Amniotic epithelial cell (primary cell): ENCODE data around the gene ENHO.

Source experiments
- DNase-seq: peaks from one replicate; pipeline ENCODE4 v3.0.0-alpha.2; 2010; ENCODE audit warnings: low read depth

ENHO gene

GRCh38 chr9:34524349-34524748 is 1.6 kb upstream of the ENHO start:
- DNase-seq = no peak

DNA sequence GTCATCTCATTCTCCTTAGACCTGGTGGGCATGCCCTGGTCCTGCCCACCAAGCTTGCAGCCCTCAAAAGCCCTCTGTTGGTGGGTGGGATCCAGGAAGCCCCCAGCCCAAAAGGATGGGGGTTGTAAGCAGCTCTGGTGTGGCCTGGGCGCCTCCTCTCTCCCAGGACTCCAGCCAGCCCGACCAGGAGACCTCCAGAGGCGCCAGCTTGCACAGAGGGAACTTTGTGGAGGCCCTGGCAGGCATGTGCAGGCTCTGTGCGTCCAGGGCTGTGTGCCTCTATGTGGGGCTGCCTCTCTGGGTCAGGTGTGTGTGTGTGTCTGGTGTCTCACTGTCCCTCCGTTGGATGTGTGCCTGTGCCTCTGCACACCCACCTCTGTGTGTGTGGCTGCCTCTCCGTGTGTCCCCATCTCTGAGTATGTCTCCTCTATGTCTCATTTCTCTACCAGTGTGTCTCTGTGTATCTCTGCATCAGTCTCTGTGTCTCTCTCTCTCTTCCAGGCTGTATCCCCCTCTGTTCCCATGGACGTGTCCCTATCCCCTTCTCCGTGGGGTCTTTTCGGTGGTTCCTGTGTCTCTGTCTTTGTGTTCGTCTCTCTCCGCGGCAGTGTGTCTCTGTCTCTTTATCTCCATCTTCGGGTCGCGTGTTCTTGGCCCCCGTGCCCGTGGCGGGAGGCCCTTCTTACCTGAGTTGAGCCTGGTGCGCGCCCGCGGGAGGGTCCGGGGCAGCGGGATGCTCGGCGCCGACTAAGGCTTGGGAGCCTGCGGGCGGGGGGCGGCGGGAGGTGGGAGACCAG is 501 bp downstream of the ENHO start:
- no peak for DNase-seq

- DNase-seq = no peak
These were observed 1.3 kb downstream of the ENHO start for GRCh38 chr9:34521406-34522045.

- no peak for DNase-seq
These were observed 2.0 kb downstream of the ENHO start for GRCh38 chr9:34520505-34521385.

DNA sequence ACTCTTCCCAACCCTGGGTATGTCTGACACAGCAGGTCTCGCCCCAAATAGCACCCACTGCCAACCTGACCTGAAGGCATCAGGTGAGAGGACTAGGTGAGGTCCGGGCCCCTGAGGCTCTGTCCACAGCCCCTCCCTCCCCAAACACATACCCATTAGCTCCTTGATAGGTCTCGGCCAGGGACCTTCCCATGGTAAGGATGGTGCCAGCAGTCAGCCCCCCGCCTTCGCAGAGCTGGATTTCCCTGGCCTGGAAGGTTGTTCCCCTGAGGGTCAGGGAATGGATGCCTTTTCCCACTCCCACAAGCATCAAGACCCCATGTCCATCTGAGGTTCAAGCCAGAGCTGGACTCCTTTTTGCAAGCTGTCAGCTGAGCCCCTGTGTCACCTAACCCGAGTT is 2.7 kb downstream of the ENHO start:
- DNase-seq = no peak

DNA sequence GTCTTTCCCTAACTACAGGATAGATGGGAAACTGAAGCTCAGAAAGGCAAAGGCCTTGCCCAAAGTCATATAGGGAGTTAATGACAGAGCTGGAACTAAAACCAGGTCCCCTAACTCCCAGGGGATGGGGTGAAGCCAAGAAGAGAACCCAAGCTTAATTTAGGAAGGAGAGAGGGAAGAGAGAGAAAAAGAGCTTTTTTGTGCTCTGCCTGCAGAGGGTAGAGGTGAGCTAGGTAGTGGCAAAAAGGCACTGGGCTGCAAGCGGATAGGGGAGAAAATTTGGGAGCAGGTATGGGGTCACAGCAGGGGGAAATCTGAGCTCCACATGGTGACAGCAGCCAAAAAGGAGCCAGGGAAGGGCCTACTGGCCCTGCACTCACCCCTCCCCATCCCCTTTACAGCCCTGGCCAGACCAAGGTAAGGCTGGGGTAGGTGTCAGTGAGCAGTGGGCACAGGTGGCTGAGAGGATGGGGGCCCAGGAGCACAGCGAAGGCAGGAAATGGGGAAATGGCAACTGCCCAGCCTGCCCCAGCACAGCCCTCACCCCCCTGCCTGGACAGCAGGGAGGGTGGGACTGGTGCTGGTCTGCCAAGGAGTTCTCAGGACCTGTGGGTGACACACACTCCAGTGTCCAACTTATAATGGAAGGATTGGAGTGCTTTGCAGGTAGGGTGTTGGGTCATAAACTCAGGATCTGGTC is 3.3 kb downstream of the ENHO start:
- no peak for DNase-seq

GRCh38 chr9:34518896-34519295 is 3.9 kb downstream of the ENHO start:
- no peak for DNase-seq

DNA sequence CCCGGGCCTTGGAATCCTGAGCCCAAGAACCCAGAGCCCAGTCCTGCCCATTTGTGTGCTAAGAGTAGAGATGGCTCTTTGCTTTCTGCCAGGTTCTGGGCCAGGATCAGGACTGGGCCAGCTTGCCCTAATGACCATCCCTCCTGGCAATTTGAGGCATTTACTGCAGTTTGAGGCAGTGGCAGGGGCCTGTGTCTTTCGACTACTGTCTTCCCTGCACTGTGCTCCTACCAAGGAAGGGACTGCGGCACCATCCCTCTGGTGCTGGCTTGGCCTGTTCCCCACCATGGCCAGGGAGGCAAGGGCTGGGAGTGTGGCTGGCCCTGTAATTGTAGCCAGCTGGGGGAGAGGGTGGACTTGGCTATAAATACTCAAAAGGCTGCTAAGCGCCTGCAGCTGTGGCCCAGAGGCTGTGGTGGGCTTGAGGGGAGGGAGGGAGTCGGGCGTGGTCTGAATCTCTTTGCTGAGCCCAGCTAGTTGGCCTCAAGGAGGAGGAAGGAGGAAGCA is 4.6 kb downstream of the ENHO start:
- DNase-seq = no peak

- no peak for DNase-seq
These were observed 5.6 kb downstream of the ENHO start for GRCh38 chr9:34517185-34517584.

GRCh38 chr9:34515959-34516358 is 6.8 kb downstream of the ENHO start:
- no peak for DNase-seq

GRCh38 chr9:34514816-34515215 is 8.0 kb downstream of the ENHO start:
- DNase-seq = no peak

DNA sequence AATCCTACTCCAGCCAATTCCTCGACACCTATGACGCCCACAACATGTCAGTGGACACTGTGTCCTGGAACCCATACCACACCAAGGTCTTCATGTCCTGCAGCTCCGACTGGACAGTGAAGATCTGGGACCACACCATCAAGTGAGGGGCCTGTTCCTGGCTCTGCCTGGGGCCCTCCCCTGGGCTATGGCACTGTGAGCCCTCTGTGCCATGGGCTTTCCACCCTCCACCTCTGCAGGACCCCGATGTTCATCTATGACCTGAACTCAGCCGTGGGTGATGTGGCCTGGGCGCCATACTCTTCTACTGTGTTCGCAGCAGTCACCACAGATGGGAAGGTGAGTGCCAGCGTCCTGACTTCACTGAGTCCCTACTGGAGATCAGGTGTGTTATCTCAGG is 8.4 kb downstream of the ENHO start:
- DNase-seq = no peak

DNA sequence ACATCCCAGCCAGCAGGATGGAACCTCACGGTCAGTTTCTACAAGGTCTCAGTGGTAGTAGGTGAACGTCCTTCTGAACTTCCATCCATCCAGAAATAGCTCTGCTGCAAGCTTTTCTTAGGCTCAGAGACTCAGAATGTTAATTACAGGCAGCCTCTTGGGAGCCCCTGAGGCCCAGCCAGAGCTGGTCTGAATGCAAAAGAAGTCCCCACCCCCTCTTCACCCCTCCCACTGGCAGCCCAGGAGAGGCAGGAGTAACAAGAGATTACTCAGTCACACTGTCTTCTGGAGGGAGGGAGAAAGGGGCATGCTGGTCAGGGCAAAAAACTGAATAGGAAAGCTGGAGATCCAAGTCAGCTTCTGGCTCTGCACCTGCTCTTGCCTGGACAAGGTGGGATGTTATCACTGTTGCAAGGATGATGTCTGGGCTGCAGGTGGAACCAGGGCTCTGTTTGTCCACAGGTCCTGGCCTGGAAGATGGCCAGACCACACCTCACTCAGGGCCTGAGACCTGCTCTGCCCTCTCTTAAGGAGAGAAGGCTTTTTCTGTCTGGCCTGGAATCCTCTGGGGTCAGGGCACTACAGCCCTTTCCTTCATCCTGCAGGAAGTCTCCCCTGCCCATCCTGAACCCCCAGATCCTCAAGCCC is 9.1 kb downstream of the ENHO start:
- no peak for DNase-seq

- no peak for DNase-seq
These were observed 10.4 kb downstream of the ENHO start for GRCh38 chr9:34512131-34513078.

- no peak for DNase-seq
These were observed 12.0 kb downstream of the ENHO start for GRCh38 chr9:34510497-34511468.

- no peak for DNase-seq
These were observed 13.8 kb downstream of the ENHO start for GRCh38 chr9:34508951-34509350.

DNA sequence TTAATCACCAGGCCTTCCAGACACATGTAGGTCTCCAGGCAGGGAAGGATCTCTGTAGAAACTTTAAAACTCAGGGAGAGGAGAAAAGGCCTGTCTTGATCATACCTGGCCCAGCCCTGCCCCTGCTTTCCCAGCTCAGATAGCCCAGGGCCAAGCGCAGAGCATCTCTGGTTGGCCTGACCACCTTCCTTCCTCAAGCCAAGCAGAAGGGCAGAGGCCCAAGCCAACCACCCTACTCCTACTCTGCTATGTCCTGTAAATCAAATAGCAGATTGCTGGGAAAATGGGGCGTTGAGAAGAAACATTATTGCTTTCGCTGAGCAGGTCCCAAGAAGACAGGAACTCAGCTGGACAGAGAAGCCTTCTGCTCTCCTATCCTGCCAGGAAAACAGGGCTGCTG is 14.3 kb downstream of the ENHO start:
- no peak for DNase-seq

DNA sequence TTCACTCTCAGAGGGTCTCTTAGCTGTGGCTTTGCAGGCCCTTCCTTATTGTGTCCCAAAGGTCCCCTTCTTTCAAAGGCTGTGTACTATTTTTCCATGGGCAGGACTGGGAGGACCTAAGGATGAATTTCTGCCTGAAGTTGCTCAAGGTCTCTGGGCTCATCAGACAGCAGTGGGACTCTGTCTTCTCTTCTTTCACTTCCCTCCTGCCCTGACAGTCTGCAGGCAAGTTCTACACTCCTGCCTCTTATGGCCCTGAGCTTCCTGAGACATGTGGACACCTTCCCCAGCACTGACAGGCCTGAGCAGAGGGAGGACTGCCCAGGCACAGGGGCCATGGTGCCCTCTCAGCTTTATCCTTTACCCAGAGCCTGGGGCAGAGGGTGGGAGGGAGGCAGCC is 14.8 kb downstream of the ENHO start:
- DNase-seq = no peak

DNA sequence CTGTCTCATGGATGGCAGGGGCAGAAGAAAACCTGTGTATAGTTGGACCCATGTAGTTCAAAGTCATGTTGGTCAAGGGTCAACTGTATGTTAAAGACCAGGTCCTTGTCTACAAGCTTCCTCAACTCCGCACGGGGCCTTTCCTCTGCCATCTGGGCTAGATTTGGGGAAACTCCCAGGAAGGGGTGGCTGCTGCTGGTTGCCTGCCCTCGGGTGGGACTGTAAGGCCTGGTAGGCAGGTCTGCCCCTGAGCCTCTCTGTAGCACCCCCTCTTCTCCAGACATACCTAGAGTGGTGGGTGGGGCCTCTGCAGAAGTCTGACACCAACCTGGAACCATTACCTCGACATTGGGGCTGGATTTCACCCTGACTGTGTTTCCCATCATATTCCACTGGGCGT is 15.2 kb downstream of the ENHO start:
- no peak for DNase-seq
